GM19395 (cell line): ENCODE measurements around the gene CAVIN3.
"Not testable (repeated sequence)": the region's sequence is repeated elsewhere in the genome, so short reads cannot be mapped to it uniquely, and the experiment has no call there.

Experiments
- ATAC-seq: cut with Tn5 transposase; IDR thresholded peaks from one replicate; pipeline ENCODE4 v1.9.1; 2021; ENCODE audit warnings: mild to moderate bottlenecking, moderate library complexity; ENCODE audit not compliant: unreplicated experiment

The CAVIN3 gene

DNA sequence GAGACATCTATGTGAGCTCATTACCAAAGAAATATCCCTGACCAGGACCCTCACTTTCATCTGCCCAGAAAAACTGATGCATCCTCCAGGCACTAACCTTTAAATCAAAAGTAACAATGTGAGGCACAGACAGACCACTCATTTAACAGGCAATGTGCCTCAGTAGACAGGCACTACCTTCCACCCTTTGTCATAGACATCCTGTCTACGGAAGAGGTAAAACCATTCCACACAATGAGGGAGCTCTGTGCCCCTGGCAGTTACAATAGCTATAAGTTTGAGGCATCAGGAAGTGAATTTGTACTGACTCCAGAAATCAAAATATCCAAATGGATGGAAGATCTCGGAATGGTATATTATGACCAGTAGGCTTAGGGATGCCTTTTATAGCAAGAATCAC lies 6.7 kb upstream of the CAVIN3 start:
- ATAC-seq, result no peak

GRCh38 chr11:6326303-6326702 lies 6.0 kb upstream of the CAVIN3 start:
- ATAC-seq, result no peak

GRCh38 chr11:6323291-6323905 lies 3.1 kb upstream of the CAVIN3 start:
- ATAC-seq, result no peak

GRCh38 chr11:6321961-6322362 lies 1.7 kb upstream of the CAVIN3 start:
- ATAC-seq, result no peak

DNA sequence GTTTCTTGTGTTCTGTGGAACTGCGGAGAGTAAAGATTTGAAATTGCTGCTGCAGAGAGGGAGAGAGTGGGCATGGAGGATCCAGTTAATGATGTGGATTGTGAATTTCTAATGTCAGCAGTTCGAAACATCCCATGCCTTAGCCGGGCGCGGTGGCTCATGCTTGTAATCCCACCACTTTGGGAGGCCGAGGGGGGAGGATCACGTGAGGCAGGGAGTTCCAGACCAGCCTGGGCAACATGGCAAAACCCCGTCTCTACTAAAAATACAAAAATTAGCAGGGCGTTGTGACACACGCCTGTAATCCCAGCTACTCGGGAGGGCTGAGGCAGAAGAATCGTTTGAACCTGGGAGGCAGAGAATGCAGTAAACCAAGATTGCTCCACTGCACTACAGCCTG lies 1.1 kb upstream of the CAVIN3 start:
- ATAC-seq, result no peak

DNA sequence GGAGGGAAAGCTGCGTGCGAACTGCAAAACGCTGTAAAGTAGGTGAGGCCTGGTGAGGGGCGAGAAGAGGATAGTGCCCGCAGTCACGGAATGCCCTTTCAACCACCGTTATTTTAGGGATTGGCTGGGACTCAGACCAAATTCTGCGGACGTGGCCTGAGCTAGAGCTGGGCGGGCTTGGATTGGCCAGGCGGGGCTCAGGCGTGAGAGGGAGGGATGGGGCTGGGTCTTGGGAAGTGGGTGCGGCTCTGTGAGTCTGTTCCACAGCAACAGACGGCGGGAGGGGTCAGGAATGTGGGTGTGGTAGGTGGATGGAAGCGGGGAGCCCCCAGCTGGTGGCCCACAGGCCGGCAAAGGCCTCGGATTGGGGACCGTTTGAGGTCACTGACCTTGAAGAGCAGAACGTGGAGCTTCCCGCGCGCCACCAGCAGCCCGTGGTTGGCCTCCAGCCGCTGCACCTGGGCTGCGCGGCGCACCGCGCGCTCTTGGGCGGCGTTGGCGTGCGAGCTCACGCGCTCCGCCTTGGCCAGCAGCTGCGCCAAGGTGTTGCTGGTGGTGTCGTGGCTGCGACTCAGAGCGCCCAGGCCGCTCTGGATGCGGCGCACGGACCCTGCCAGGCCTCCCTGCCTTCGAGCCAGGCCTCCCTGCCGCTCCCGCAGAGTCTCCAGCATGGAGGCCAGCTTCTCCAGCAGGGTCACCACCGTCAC lies 444 bp downstream of the CAVIN3 start:
- peak; percentile 55 for ATAC-seq

GRCh38 chr11:6319001-6319703 lies 1.1 kb downstream of the CAVIN3 start:
- no peak for ATAC-seq

- no peak for ATAC-seq
Observed at GRCh38 chr11:6318204-6318603, 2.1 kb downstream of the CAVIN3 start.

DNA sequence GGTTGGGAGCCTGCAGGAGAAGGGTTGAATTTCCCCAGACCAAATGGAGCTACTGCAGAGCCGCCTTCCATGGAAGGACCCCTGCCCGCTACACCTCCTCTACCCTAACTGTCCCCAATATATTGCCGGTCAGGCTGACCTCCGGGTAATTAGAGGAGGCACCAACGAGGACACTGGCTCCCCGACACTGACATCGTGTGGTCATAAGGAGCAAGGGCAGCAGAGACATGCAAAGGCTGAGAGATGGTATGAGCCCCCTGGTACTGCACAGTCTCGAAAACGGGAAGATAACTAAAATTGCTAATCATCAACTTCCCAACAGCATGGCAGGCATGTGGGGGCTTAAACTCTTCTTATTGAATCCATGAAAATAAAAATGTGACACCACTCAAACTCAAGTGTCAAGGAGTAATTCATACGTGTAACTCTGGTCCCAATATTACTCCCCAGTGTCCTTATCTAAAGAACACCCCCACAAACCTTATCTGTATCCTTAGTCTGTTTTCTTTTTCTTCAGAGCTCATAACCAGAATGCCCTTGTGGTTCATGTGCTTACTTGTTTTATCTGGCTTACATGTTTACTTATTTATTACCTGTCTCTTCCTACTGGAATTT lies 4.4 kb downstream of the CAVIN3 start:
- ATAC-seq, result peak; percentile 76

GRCh38 chr11:6312106-6312505 lies 8.2 kb downstream of the CAVIN3 start:
- ATAC-seq, result no peak

GRCh38 chr11:6307876-6308275 lies 12.4 kb downstream of the CAVIN3 start:
- ATAC-seq, result no peak

DNA sequence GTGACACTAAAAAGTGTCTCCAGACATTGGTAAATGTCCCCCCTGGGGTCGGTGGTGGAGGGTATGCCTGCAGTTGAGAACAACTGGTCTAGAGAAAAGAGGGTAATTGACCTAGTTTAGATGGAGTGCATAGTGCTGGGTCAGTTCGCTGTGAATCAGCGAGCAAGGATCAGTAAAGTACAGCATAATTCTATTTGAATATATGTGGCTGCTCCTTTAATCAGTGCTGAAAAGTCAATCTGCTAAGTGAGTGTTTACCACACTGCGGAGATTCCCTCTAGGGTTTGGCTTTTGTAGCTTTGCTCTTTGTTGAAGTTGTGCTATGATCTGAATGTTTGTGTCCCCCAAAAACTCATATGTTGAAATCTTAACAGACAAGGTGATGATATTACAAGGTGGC lies 15.0 kb downstream of the CAVIN3 start:
- ATAC-seq, result no peak

DNA sequence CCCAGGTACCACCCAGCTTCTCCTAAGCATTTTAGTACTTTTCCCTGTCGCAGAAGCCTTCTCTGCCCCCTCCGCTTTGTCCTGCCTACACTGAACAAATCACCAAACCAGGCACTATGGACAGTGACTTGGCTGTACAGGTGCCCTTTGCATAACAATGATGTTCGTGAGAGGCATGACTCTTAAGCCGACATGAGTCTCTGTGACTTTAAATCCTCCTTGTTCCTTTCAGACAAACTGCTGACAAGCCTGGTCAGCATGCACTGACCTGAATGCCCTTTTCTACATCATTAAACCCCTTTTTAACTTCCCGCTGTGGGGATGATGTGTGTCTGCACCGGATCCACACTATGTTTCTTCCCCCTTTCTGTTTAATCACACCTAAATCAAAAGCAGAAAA lies 16.6 kb downstream of the CAVIN3 start:
- no peak for ATAC-seq

DNA sequence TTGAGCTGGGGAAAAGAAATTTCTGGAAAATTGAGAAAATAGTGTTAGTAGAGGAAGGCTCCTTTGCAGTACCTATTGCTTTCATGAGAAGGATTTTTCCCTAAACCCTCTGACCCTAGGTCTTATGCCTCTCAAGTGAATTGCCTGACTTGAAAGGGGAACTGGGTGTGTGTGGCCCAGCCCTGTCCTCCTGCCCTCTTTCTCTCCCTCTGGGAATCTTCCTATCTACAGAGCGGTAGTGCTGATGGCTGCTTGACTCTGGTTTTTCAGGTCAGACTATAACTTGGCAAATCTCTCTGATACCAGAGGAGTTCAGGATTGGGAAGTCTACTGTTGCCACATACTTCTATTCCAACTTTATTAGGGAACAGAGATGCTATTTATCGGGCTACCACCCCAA lies 19.2 kb downstream of the CAVIN3 start:
- ATAC-seq, result no peak

- ATAC-seq, result no peak
Observed at GRCh38 chr11:6300325-6300724, 20.0 kb downstream of the CAVIN3 start.

DNA sequence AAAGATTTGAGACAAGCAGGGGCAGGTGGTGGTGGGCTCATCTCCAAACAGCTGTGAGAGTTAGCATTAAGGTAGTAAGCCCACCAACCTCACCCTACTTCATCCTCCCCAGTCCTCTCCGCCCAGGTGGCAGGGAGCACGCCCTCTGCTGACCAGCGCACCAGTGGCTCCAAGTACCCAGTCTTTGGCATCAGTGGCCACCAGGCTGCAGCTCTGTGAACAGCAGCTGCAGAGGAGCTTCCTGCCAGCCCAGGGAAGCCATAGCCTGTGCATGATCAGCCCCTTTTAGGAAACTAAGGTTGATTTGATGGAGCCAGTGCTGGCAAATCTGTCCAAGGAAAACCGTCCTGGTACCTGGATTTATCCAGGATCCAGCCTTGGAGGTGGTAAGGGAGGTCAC lies 21.7 kb downstream of the CAVIN3 start:
- peak; percentile 72 for ATAC-seq

- no peak for ATAC-seq
Observed at GRCh38 chr11:6297831-6298230, 22.5 kb downstream of the CAVIN3 start.

DNA sequence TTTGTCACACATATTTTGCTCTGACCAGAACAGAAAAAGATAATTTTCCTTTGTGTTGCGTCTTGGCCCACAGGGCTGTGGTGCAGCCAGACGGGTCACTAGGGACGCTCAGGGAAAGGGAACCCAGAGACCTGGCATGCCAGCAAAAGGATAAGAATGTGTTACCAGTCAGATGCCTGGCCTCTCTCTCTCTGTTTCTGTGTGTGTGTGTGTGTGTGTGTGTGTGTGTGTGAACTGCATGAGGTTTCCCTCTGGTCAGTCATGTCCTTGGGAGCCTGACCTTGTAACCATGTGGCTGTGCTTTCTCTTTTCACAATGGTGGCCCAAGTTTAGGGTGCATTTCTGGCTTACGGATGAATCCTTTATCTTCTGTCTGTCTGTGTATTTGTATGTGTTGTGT lies 35.3 kb downstream of the CAVIN3 start:
- no peak for ATAC-seq

- no peak for ATAC-seq
Observed at GRCh38 chr11:6284250-6284649, 36.1 kb downstream of the CAVIN3 start.

GRCh38 chr11:6283453-6284023 lies 36.8 kb downstream of the CAVIN3 start:
- ATAC-seq, result no peak

DNA sequence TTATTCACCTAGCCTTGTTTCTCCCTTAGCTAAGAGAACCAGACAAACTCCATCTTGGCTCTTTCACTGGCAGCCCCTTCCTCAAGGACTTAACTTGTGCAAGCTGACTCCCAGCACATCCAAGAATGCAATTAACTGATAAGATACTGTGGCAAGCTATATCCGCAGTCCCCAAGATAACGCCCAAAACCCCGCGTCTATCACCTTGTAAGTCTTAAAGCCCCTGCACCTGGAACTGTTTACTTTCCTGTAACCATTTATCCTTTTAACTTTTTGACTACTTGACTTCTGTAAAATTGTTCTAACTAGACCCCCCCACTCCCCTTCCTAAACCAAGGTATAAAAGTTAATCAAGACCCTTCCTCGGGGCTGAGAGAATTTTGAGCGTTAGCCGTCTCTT lies 39.5 kb downstream of the CAVIN3 start:
- not testable (repeated sequence) for ATAC-seq
